Stomach (tissue), 9 donors: ENCODE measurements around the gene DENND2D. TPM values are rescaled to one million over a fixed set of nuclear protein-coding genes. Genes with fewer than 3 reads are reported as not detected.

Experiments used
- DNase-seq, 2 donors: peaks; one replicate each; pipeline versions ENCODE4 v3.0.0 to v3.0.0-alpha.2; 2013 to 2019
- H3K27ac ChIP-seq, 5 donors: fragments of 200-600 bp in 4 of 5; sonication (generic) in 4 of 5; one replicate each; pipeline ENCODE4 v1.5.1; 2013 to 2019; ENCODE audit warnings: mild to moderate bottlenecking in 1 of 5, moderate library complexity in 1 of 5
- H3K27me3 ChIP-seq, 3 donors: fragments of 200-600 bp; sonication (generic); one replicate each; pipeline ENCODE4 v1.5.1; 2017 to 2019; ENCODE audit warnings: mixed run types in 1 of 3
- H3K36me3 ChIP-seq, 4 donors: fragments of 200-600 bp; sonication (generic); 1 replicate in 3 of 4; 2 replicates in 1 of 4; pipeline ENCODE4 v1.5.1; 2016 to 2019
- H3K4me1 ChIP-seq, 4 donors: fragments of 200-600 bp; sonication (generic); one replicate each; pipeline ENCODE4 v1.5.1; 2016 to 2019
- H3K4me3 ChIP-seq, 4 donors: fragments of 200-600 bp; sonication (generic) in 3 of 4; one replicate each; pipeline ENCODE4 v1.5.1; 2016 to 2019; ENCODE audit warnings: mild to moderate bottlenecking in 1 of 4
- H3K9me3 ChIP-seq, 4 donors: fragments of 200-600 bp; sonication (generic); one replicate each; pipeline ENCODE4 v1.5.1; 2016 to 2019
- CTCF ChIP-seq, 7 experiments: fragments of 450-650 bp in 4 of 7; fragments of 200-600 bp in 3 of 7; sonication (generic) in 3 of 7; IDR thresholded peaks; one replicate each; pipeline ENCODE4 v1.5.1; 2016 to 2019; ENCODE audit warnings: antibody characterized with exemption in 7 of 7, control low read depth in 2 of 7, mild to moderate bottlenecking in 1 of 7
- EP300 ChIP-seq: sonication (generic); formaldehyde crosslinking; IDR thresholded peaks from one replicate; pipeline ENCODE4 v1.6.1; 2017; ENCODE audit warnings: antibody characterized with exemption
- POLR2A ChIP-seq, 4 donors: fragments of 450-650 bp; IDR thresholded peaks; one replicate each; pipeline ENCODE4 v1.6.1; 2016; ENCODE audit warnings: antibody characterized with exemption in 4 of 4, control low read depth in 2 of 4, mild to moderate bottlenecking in 1 of 4, moderate library complexity in 1 of 4
- POLR2AphosphoS5 ChIP-seq, 3 donors: sonication (generic); formaldehyde crosslinking; IDR thresholded peaks; one replicate each; pipeline ENCODE4 v1.6.1; 2016; ENCODE audit warnings: antibody characterized with exemption in 3 of 3
- WGBS, 5 donors: extraction: QIAGEN DNeasy Blood & Tissue Kit in 3 of 5; methylation state at CpG; one replicate each; pipeline versions ENCODE4 v1.1.5 to v1.1.7; 2013 to 2018; 5-methylcytosine and 5-hydroxymethylcytosine counted together
- intact Hi-C: fragments of 100-400 bp; cut with DNase I; formaldehyde crosslinking; loops from one replicate; pipeline ENCODE4 v1.15.1; 2023; ENCODE audit warnings: low total_unique reads
- polyA plus RNA-seq, 3 donors: library from polyadenylated mRNA; stranded (reverse); fragments of 200-250 nt; gene quantifications; one replicate each; pipeline ENCODE4 v1.2.3, GENCODE V29; 2013
- total RNA-seq, 5 donors: library from RNA; depleted of rRNA; stranded (reverse); fragments of >200 nt; gene quantifications; one replicate each; pipeline versions ENCODE4 v1.1.0 to v1.2.3, GENCODE V29; 2014 to 2016
- donor health status: healthy with polysubstance abuse.
- donor health status: Bipolar disorder and iron deficiency.
- donor health status: healthy.

Gene DENND2D
- total and polyA plus RNA-seq, 8 donors, result 24.6 to 121 (median 39.5) TPM

- no peak overlapping the region for H3K4me3 ChIP-seq
- no peaks in the 10 kb centered on the region for H3K9me3 ChIP-seq
- WGBS, 5 donors, result 86 to 100% (median 95%) methylated on average over 2 of the region's 2 CpGs
- DNase-seq, result no peak
- intact Hi-C loops, result no loop called here
- H3K27ac ChIP-seq, result no peak overlapping the region
- H3K4me1 ChIP-seq, result peaks cover 0 to 16% (median 8%) of the 10 kb centered on the region in 4 donors
- peaks cover 6 to 82% (median 63%) of the 10 kb centered on the region in 4 donors for H3K36me3 ChIP-seq
- TF ChIP-seq POLR2A (IDR thresholded peaks at IDR 0.05) (no peak), EP300 (no peak), POLR2AphosphoS5 (IDR thresholded peaks at IDR 0.05) (no peak), CTCF (IDR thresholded peaks at IDR 0.05) (no peak)
- no peaks in the 10 kb centered on the region for H3K27me3 ChIP-seq
These were observed 43.0 kb downstream of the DENND2D start for GRCh38 chr1:111157431-111157830.

GRCh38 chr1:111154021-111154999 lies 46.1 kb downstream of the DENND2D start:
- WGBS, 5 donors, result 93 to 96% (median 94%) methylated on average over 5 of the region's 5 CpGs
- H3K36me3 ChIP-seq, result peaks cover 6 to 82% (median 66%) of the 10 kb centered on the region in 4 donors
- TF ChIP-seq EP300, result no peak
- no peak for TF ChIP-seq CTCF (IDR thresholded peaks at IDR 0.05)
- no peak for TF ChIP-seq POLR2AphosphoS5 (IDR thresholded peaks at IDR 0.05)
- no peak for TF ChIP-seq POLR2A (IDR thresholded peaks at IDR 0.05)
- no peak overlapping the region for H3K27ac ChIP-seq
- peaks cover 0 to 32% (median 3%) of the 10 kb centered on the region in 4 donors for H3K4me1 ChIP-seq
- no peak overlapping the region for H3K4me3 ChIP-seq
- DNase-seq, result no peak
- H3K9me3 ChIP-seq, result no peaks in the 10 kb centered on the region
- no peaks in the 10 kb centered on the region for H3K27me3 ChIP-seq
- intact Hi-C loops, result no loop called here

GRCh38 chr1:111151838-111152237 lies 48.6 kb downstream of the DENND2D start:
- no peak overlapping the region for H3K4me3 ChIP-seq
- H3K27ac ChIP-seq, result no peak overlapping the region
- intact Hi-C loops, result no loop called here
- DNase-seq, result no peak
- TF ChIP-seq CTCF (IDR thresholded peaks at IDR 0.05), result no peak
- TF ChIP-seq EP300, result no peak
- TF ChIP-seq POLR2A (IDR thresholded peaks at IDR 0.05), result no peak
- no peak for TF ChIP-seq POLR2AphosphoS5 (IDR thresholded peaks at IDR 0.05)
- peaks cover 15 to 85% (median 71%) of the 10 kb centered on the region in 4 donors for H3K36me3 ChIP-seq
- no peaks in the 10 kb centered on the region for H3K27me3 ChIP-seq
- H3K9me3 ChIP-seq, result no peaks in the 10 kb centered on the region
- peaks cover 0 to 26% (median 14%) of the 10 kb centered on the region in 4 donors for H3K4me1 ChIP-seq
- WGBS, 5 donors, result 44 to 66% (median 48%) methylated on average over 3 of the region's 3 CpGs

- H3K27ac ChIP-seq, result no peak overlapping the region
- 54 to 73% (median 64%) methylated on average over 2 of the region's 2 CpGs for WGBS, 5 donors
- no peaks in the 10 kb centered on the region for H3K27me3 ChIP-seq
- H3K4me1 ChIP-seq, result peaks cover 0 to 39% (median 18%) of the 10 kb centered on the region in 4 donors
- TF ChIP-seq EP300 (no peak), CTCF (IDR thresholded peaks at IDR 0.05) (no peak), POLR2AphosphoS5 (IDR thresholded peaks at IDR 0.05) (no peak), POLR2A (IDR thresholded peaks at IDR 0.05) (no peak)
- H3K36me3 ChIP-seq, result peaks cover 15 to 64% (median 56%) of the 10 kb centered on the region in 4 donors
- no peak overlapping the region for H3K4me3 ChIP-seq
- no peak for DNase-seq
- no peaks in the 10 kb centered on the region for H3K9me3 ChIP-seq
- intact Hi-C loops, result no loop called here
These were observed 52.0 kb downstream of the DENND2D start for GRCh38 chr1:111148376-111148881.
